ENCODE data around the gene C18orf63. TPM values are rescaled to one million over a fixed set of nuclear protein-coding genes. Genes with fewer than 3 reads are reported as not detected.
A peak's percentile ranks its signal among the peaks of the same experiment; 100 is the strongest.

The C18orf63 gene
- total and polyA plus RNA-seq, 2 of the 4 experiments (the other 2 are of a cell fraction) = not detected

DNA sequence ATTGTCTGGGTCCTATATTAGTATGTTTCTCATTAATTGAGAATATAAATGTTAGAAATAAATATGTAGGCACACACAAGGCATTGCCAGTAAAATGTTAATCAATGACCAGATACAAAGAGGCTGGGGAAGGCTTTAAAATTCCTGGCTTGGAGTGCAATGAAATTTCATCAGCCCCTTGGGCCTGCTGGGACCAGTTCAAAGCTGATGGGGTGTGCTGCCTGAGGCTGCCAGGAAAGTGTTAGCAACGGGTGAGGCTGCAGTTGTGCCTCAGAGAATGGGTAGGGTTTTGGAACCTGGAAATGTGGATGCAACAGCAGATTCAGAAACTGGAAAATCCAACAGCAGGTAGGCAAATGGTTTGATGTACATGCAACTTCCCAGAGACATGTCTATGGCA, 72.6 kb downstream of the C18orf63 start:
- no peak overlapping the region for H2AK5ac ChIP-seq (ENCODE audit: low read depth, low read length)
- peak overlapping the region; percentile 35 for H2AK9ac ChIP-seq (replicated peaks; ENCODE audit: low read depth, low read length, poor library complexity)
- H2BK15ac ChIP-seq (ENCODE audit: low read depth, low read length) = no peak overlapping the region
- H2BK120ac ChIP-seq (ENCODE audit: low read depth, low read length) = no peak overlapping the region
- no peak overlapping the region for H3K27ac ChIP-seq (ENCODE audit: insufficient read depth, low read length)
- TF ChIP-seq RFX5 (IDR thresholded peaks at IDR 0.05; ENCODE audit: low read depth, low read length) (no peak), MAZ (IDR thresholded peaks at IDR 0.05; ENCODE audit: borderline replicate concordance, low read depth, low read length) (no peak), SMC3 (IDR thresholded peaks at IDR 0.05; ENCODE audit: low read depth, low read length) (no peak), POLR2A (IDR thresholded peaks at IDR 0.05; ENCODE audit: low read depth, low read length) (no peak)
- peaks cover 11% of the 10 kb centered on the region for H3K27me3 ChIP-seq (ENCODE audit: control insufficient read depth, insufficient read depth, low read length)
- H3K23ac ChIP-seq (ENCODE audit: low read depth, low read length) = no peak overlapping the region
- no peak overlapping the region for H4K8ac ChIP-seq (ENCODE audit: low read depth in 2 of 2, low read length in 2 of 2)
- no peak overlapping the region for H2BK5ac ChIP-seq (ENCODE audit: low read depth, low read length, poor library complexity, severe bottlenecking)
- POLR2A ChIA-PET (ENCODE audit: unreplicated experiment) = no interaction called here
- no peaks in the 10 kb centered on the region for H4K20me1 ChIP-seq (ENCODE audit: insufficient read depth, low read length)
- H3K4me2 ChIP-seq (ENCODE audit: low read depth, low read length) = no peak overlapping the region
- no peak overlapping the region for H3K4me3 ChIP-seq (ENCODE audit: insufficient read depth, low read depth, low read length)
- H4K91ac ChIP-seq (ENCODE audit: insufficient read depth, low read depth, low read length) = no peak overlapping the region
- intact Hi-C loops (cut with micrococcal nuclease) (no loop called here), in situ Hi-C loops (cut with MboI; ENCODE audit: low sequenced_read_pairs) (no loop called here), dilution Hi-C loops (cut with HindIII; ENCODE audit: low sequenced_read_pairs, unreplicated experiment) (no loop called here)
- no peak overlapping the region for H2BK20ac ChIP-seq (ENCODE audit: low read depth, low read length)
- no peaks in the 10 kb centered on the region for H3K9me3 ChIP-seq (ENCODE audit: control insufficient read depth, insufficient read depth, low read length)
- H3K18ac ChIP-seq (ENCODE audit: low read depth, low read length) = no peak overlapping the region
- H3K9ac ChIP-seq (ENCODE audit: low read depth, low read length) = no peak overlapping the region
- H4K5ac ChIP-seq (ENCODE audit: low read depth, low read length) = no peak overlapping the region
- H2AFZ ChIP-seq (replicated peaks; ENCODE audit: low read length, poor library complexity) = no peak overlapping the region
- no peak overlapping the region for H3K4ac ChIP-seq (ENCODE audit: low read depth, low read length)
- WGBS, 2 experiments (ENCODE audit: extremely low coverage in 2 of 2, insufficient read length in 1 of 2) = 0% methylated on average over 1 of the region's 1 CpG; no CpG with 5 or more reads in 1 of the 2 experiments
- H3K36me3 ChIP-seq (ENCODE audit: control insufficient read depth, insufficient read depth, low read length) = no peaks in the 10 kb centered on the region
- CTCF ChIA-PET = no interaction called here
- no peaks in the 10 kb centered on the region for H3K4me1 ChIP-seq (ENCODE audit: control insufficient read depth, insufficient read depth, low read length)
- no TSS peak for BruUV-seq (replicated peaks)
- H3K14ac ChIP-seq (replicated peaks; ENCODE audit: low read depth, low read length) = no peak overlapping the region
- no peak for ATAC-seq (ENCODE audit: low read depth)
- H3K79me1 ChIP-seq (ENCODE audit: low read depth in 1 of 2, low read length in 2 of 2) = no peaks in the 10 kb centered on the region
- no peak for DNase-seq
- no peaks in the 10 kb centered on the region for H3K9me1 ChIP-seq (ENCODE audit: insufficient read depth, low read length)
- no peak overlapping the region for H3K56ac ChIP-seq (ENCODE audit: extremely low read depth, insufficient read depth, low read length)

Data from IMR-90 (cell line).